ENCODE data around the gene POU3F3. TPM values are rescaled to one million over a fixed set of nuclear protein-coding genes. Genes with fewer than 3 reads are reported as not detected.

Gene POU3F3
- total RNA-seq, 1 donor from 2014 or later, result not detected

- intact Hi-C loops (cut with micrococcal nuclease), result loop anchor here (1.0 to 5.0 kb wide), 2 partner anchors 10 to 1870 kb away; no protein-coding TSS in a partner anchor
Observed at GRCh38 chr2:104846786-104847585, 6.9 kb upstream of the POU3F3 start.

- intact Hi-C loops (cut with micrococcal nuclease), result loop anchor here (2.0 to 5.0 kb wide), 2 partner anchors 435 to 1870 kb away; no protein-coding TSS in a partner anchor
Observed at GRCh38 chr2:104847586-104848160, 6.2 kb upstream of the POU3F3 start.

- intact Hi-C loops (cut with micrococcal nuclease), result loop anchor here (2.0 to 5.0 kb wide), 2 partner anchors 436 to 1871 kb away; no protein-coding TSS in a partner anchor
Observed at GRCh38 chr2:104848526-104848925, 5.4 kb upstream of the POU3F3 start.

DNA sequence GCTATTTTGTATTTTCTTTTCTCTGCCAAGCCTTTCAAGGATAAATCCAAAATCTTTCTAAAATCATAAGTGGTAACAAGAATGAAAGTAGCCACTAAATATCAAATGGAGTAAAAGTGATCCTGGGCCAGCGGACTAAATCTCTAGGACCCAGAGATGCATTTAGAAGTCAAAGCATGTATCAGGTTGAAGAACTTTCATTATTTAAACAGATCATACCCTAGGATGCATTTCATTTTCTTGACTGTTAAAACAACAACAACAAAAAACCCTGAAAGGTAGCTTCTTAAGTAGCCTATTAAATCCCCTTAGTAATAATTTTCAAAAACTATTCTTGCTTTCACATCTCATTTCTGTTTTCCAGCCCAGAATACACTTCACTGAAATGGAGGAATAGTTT, 4.8 kb upstream of the POU3F3 start:
- intact Hi-C loops (cut with micrococcal nuclease), result loop anchor here (1.0 to 5.0 kb wide), 3 partner anchors 436 to 1872 kb away; no protein-coding TSS in a partner anchor

DNA sequence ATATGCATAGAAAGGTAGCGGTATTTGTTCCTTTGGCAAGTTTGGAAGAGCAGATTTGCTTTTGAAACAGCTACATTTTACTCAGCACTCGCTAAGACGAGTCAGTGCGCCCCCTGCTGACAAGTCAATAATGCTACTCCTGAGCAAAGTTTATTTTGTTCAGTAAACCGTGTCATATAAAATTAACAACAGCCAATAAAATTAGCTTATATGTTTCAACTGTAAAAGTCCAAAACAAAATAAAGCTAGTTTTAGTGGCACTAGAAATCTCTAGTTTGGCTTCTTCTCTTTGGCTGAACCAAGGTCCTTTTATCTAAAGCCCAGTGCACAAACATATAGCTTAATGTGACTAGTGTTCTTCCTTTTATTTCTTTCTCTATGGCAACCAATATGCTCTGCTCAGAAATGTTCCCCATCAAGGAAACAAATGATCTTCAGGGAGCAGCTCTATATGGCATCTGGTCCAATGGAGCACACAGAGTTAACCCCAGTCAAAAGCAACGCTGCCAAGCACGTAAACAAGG, 4.2 kb upstream of the POU3F3 start:
- intact Hi-C loops (cut with micrococcal nuclease), result loop anchor here (1.0 to 5.0 kb wide), 3 partner anchors 437 to 1872 kb away; no protein-coding TSS in a partner anchor

DNA sequence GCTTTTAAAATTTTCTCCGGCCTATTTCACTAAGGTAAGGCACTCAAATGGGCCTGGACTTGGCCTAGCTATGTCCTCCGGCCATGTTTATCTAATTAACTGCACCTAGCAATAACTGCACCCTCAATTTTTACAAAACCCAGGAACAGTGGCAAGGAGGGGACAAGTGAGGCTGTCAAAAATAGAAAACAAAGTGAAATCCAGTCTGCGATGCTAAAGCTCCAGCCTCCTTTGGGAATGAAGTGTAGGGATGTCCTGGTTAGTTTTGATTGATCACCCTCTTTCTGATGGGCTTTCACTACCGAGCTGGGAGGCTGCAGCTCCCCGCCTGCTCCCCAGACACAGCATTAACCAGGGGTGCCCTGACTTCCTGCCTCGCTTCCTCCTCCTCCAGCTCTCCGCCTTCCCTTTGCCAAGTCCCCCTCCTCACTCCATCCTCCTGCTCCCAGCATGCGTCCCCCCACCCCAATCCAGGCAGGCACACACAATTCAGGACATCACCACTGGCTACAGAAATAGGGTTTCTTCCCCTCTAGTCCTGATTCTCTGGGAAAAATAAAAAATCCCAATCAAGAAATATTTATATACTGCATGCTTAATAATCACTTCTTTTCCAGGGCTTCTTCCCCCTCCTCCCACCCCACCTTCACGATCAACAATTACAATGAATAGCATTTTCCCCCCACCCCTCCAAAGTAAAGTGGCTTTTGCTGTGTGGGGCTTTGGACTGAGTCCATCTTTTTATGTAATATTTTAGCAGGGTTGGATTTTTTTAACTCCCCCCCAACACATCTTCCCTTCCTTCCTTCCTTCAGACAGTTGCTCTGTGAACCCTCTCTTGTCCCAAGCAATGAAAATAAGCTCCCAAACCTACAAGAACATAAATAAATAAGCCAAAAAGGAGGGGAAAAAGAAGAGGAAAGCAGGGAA, 3.3 kb upstream of the POU3F3 start:
- intact Hi-C loops (cut with micrococcal nuclease), result no loop called here

DNA sequence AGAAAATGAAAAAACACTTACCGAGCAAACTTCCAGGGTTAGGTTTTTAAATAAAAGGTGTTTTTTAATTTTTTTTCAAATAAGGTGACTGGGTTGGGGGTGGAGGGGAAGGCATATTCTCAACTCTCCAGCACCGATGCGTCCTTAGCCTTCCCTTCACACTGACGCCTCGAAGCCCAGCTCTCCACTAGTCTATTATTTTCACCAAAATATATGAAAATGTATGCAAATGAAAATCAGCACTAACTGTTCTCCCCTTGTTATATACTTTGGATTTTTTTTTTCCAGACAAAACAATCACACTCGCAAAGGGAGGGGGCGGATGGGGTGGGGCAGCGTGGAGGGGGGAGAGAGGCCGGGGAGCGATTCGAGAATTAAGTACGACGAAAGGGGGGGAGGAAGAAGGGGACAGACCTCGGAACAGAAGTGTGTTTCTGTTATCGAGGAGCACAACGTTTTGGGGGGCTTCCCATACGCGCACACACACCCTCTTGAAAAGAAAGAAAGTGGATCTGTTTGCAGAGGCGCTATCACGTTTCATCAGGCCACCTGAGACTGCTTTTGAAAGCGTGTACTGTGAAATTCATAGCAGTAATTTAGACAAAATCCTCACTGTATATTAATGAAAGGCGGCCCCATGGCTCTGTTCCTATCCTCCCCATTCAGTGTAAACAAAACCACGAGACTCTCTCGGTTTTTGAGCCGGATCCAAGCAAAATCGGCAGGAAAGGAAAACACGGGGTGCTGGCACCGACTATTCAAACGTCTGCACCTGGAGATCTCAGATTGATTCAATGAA, 2.4 kb upstream of the POU3F3 start:
- intact Hi-C loops (cut with micrococcal nuclease), result no loop called here

DNA sequence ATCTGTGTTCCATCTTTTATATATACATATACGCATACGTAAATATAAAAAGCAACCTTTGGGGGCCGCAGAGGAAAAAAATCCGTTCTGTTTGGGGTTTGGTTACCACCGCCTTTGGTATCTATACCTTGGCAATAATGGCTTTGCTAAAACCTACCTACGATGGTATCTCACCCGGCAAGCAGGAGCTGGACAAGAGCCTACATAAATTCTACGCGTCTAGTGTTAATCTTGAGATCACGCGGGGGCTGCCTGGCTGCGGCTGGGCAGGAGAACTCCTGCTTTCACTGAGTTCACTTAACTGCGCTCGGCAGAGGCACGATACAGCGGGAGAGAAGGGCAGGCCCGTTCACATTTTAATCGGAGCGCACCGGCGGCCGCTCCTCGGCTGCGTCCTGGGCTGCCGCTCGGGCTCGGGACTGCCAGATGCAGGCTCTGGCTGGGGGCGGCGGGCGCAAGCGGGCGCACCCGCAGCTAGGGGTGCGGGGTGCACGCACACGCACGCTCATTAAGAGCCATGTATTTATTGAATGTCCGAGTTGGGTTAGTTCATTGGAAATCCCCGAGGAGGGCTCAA, 1.7 kb upstream of the POU3F3 start:
- intact Hi-C loops (cut with micrococcal nuclease), result no loop called here

GRCh38 chr2:104854498-104855220, 744 bp downstream of the POU3F3 start:
- intact Hi-C loops (cut with micrococcal nuclease), result no loop called here

- intact Hi-C loops (cut with micrococcal nuclease), result no loop called here
Observed at GRCh38 chr2:104855221-104856085, 1.5 kb downstream of the POU3F3 start.

GRCh38 chr2:104856086-104856972, 2.4 kb downstream of the POU3F3 start:
- intact Hi-C loops (cut with micrococcal nuclease), result no loop called here

- intact Hi-C loops (cut with micrococcal nuclease), result loop anchor here (1.0 kb wide), 1 partner anchor 11 kb away; no protein-coding TSS in a partner anchor
Observed at GRCh38 chr2:104856973-104857261, 3.0 kb downstream of the POU3F3 start.

- intact Hi-C loops (cut with micrococcal nuclease), result loop anchor here (1.0 to 2.0 kb wide), 2 partner anchors 11 to 15 kb away; no protein-coding TSS in a partner anchor
Observed at GRCh38 chr2:104857262-104858005, 3.5 kb downstream of the POU3F3 start.

- intact Hi-C loops (cut with micrococcal nuclease), result loop anchor here (2.0 kb wide), 1 partner anchor 15 kb away; no protein-coding TSS in a partner anchor
Observed at GRCh38 chr2:104858006-104858978, 4.4 kb downstream of the POU3F3 start.

DNA sequence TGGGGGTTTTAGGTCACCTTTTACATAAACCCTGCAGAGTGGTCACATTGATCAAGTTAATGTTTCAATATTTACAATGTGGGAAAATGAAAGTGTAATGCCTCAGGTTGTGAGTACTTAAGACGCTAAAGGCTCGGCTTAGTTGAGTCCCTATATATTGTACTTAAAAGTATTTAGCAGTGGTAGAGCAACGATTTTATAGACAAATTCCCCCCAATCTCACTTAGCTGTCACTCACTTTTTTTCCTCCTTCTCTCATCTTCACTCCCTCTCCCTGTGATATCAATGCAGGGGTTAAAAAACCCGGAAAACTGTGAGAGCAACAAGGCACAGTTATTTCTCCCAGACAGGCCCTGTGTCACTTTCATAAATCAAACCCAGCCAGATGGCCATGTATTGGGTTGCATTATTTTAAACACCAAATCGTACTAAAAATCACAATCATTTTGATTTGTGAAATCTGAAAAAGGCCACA, 5.4 kb downstream of the POU3F3 start:
- intact Hi-C loops (cut with micrococcal nuclease), result loop anchor here (2.0 kb wide), 1 partner anchor 13 kb away; no protein-coding TSS in a partner anchor

Measured in T-helper 1 cell treated with Interleukin-12 subunit alpha and Interleukin-12 subunit beta and Interleukin-4 antibody, amounts not matched to agents 30 ng/mL and 1 ng/mL, for 36 hours (primary cell).